ENCODE data around the gene LRRC14B.

DNA sequence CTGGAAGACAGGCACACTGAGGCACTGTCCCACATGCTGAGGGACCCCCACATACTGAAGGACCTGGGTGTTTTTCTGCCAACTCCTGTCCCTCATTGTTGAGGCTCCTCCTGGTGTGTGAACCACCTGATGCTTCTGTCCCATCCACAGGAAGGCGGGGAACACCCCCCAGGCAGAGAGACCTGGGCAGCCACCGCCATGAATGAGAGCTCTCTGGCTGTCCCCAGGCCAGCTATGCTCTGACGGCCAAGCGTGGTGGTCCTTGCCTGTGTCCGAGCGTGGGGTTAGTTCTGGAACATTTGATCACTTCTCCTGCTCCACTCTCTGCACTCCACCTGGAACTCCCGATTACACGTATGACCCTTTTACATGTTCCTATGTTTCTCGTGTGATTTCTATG is 11.9 kb upstream of the LRRC14B start:
- TF ChIP-seq ZNF830 (tag by site-specific recombination; IDR thresholded peaks at IDR 0.05; ENCODE audit: low read depth) (no peak), ZNF121 (tag by site-specific recombination; IDR thresholded peaks at IDR 0.05) (no peak), ZNF24 (tag by site-specific recombination; IDR thresholded peaks at IDR 0.05) (no peak), ZNF596 (tag by site-specific recombination; IDR thresholded peaks at IDR 0.05) (no peak), ZNF558 (tag by site-specific recombination; IDR thresholded peaks at IDR 0.05) (no peak), YY1 (tag by site-specific recombination; IDR thresholded peaks at IDR 0.05) (no peak), ZNF138 (tag by site-specific recombination; IDR thresholded peaks at IDR 0.05; ENCODE audit: borderline replicate concordance) (no peak), ZNF274 (IDR thresholded peaks at IDR 0.05; ENCODE audit: low read length) (no peak), ZNF274 (tag by site-specific recombination; IDR thresholded peaks at IDR 0.05; ENCODE audit: borderline replicate concordance) (no peak), ZNF585B (tag by site-specific recombination; IDR thresholded peaks at IDR 0.05) (no peak)
- TF ChIP-seq, protein P1, sequence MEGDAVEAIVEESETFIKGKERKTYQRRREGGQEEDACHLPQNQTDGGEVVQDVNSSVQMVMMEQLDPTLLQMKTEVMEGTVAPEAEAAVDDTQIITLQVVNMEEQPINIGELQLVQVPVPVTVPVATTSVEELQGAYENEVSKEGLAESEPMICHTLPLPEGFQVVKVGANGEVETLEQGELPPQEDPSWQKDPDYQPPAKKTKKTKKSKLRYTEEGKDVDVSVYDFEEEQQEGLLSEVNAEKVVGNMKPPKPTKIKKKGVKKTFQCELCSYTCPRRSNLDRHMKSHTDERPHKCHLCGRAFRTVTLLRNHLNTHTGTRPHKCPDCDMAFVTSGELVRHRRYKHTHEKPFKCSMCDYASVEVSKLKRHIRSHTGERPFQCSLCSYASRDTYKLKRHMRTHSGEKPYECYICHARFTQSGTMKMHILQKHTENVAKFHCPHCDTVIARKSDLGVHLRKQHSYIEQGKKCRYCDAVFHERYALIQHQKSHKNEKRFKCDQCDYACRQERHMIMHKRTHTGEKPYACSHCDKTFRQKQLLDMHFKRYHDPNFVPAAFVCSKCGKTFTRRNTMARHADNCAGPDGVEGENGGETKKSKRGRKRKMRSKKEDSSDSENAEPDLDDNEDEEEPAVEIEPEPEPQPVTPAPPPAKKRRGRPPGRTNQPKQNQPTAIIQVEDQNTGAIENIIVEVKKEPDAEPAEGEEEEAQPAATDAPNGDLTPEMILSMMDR (tag by site-specific recombination; IDR thresholded peaks at IDR 0.05), result no peak
- TF ChIP-seq, protein P2, sequence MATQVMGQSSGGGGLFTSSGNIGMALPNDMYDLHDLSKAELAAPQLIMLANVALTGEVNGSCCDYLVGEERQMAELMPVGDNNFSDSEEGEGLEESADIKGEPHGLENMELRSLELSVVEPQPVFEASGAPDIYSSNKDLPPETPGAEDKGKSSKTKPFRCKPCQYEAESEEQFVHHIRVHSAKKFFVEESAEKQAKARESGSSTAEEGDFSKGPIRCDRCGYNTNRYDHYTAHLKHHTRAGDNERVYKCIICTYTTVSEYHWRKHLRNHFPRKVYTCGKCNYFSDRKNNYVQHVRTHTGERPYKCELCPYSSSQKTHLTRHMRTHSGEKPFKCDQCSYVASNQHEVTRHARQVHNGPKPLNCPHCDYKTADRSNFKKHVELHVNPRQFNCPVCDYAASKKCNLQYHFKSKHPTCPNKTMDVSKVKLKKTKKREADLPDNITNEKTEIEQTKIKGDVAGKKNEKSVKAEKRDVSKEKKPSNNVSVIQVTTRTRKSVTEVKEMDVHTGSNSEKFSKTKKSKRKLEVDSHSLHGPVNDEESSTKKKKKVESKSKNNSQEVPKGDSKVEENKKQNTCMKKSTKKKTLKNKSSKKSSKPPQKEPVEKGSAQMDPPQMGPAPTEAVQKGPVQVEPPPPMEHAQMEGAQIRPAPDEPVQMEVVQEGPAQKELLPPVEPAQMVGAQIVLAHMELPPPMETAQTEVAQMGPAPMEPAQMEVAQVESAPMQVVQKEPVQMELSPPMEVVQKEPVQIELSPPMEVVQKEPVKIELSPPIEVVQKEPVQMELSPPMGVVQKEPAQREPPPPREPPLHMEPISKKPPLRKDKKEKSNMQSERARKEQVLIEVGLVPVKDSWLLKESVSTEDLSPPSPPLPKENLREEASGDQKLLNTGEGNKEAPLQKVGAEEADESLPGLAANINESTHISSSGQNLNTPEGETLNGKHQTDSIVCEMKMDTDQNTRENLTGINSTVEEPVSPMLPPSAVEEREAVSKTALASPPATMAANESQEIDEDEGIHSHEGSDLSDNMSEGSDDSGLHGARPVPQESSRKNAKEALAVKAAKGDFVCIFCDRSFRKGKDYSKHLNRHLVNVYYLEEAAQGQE (tag by site-specific recombination; IDR thresholded peaks at IDR 0.05), result no peak
